ENCODE measurements around the gene GOLGA6L22.
"Not testable (repeated sequence)": the region's sequence is repeated elsewhere in the genome, so short reads cannot be mapped to it uniquely, and the experiment has no call there.

The GOLGA6L22 gene, protein sequence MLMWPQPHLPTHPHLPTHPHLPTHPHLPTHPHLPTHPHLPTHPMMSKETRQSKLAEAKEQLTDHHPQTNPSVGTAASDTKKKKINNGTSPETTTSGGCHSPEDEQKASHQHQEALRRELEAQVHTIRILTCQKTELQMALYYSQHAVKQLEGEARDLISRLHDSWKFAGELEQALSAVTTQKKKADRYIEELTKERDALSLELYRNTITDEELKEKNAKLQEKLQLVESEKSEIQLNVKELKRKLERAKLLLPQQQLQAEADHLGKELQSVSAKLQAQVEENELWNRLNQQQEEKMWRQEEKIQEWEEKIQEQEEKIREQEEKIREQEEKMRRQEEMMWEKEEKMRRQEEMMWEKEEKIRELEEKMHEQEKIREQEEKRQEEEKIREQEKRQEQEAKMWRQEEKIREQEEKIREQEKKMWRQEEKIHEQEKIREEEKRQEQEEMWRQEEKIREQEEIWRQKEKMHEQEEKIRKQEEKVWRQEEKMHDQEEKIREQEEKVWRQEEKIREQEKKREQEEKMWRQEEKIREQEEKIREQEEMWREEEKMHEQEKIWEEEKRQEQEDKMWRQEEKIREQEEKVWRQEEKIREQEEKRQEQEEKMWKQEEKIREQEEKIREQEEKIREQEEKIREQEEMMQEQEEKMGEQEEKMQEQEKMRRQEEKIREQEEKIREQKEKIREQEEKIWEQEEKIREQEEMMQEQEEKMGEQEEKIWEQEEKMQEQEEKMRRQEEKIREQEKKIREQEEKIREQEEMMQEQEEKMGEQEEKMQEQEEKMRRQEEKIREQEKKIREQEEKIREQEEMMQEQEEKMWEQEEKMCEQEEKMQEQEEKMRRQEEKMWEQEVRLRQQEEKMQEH

DNA sequence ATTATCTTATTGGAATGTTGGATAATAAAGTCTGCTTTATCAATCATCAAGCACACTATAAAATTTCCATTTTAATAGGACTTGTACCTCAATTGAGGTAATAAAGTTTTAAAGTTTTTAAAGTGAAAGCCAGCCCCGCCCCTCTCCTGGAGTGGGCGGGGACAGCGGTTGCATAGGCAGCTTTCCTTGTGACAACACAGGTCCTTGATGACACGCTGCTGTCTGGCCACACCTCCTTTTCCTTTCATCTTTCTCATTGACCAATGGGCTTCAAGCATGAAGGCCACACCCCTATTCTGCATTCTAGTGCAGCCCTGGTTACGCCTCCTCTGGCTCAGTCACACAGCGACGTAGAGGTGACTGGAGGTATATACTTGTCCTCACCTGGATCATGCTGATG lies at the start of gene GOLGA6L22:
GOLGA6L22 (plus strand) TSS at position 301 of the 400 bp plus-strand sequence; CDS start at position 392, 91 bp downstream.
- DNase-seq, result not testable (repeated sequence)

DNA sequence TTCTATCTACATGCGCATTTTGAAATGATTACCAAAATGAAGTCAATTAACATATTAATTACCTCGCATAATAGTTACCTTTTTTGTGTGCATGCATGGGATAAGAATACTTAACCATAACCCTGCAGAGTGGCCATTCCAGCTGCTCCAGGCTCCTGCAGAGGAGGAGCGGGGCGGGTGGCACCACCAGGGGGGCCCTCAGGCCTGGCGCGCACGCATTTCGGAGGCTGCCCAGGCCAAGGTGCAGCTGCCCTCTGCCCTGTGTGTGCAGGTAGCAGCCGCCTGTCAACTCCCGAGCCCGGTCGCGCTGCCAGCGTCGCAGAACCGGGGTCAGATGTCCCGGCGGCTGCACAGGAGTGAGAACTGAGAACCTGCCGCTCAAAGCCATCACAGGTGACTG lies 41.4 kb upstream of the GOLGA6L22 start:
- DNase-seq, result not testable (repeated sequence)

DNA sequence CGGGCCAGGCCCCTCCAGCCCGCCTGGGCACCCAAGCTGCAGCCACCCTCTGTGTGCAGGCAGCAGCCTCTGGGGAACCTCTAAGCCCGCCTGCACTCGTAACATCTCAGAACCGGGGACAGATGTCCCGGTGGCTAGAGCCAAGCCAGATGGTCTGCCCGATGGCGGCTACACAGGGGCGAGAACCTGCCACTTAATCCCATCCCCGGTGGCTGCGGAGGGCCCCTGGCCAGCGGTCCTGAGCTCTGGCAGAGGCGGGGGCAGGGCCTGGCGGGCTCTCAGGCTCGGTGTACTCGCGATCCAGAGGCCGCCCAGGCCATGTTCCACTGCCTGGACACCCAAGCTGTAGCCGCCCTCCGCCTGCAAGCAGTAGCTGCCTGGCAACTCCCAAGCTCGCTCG lies 40.9 kb upstream of the GOLGA6L22 start:
- DNase-seq, result not testable (repeated sequence)

DNA sequence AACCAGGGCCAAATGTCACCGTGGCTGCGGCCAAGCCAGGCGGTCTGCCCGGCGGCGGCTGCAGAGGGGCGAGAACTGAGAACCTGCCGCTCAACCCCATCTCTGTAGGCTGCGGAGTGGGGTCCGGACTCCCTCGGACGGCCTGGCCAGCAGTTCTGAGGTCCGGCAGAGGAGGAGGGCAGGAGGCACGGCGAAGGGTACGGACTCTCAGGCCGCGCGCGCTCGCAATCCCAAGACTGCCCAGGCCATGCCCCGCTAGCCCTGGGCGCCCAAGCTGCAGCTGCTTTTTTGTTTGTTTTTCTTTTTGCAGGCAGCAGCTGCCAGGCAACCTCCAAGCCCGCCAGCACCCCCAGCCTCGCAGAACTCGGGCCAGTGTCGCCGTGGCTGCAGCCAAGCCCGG lies 40.5 kb upstream of the GOLGA6L22 start:
- DNase-seq, result not testable (repeated sequence)

DNA sequence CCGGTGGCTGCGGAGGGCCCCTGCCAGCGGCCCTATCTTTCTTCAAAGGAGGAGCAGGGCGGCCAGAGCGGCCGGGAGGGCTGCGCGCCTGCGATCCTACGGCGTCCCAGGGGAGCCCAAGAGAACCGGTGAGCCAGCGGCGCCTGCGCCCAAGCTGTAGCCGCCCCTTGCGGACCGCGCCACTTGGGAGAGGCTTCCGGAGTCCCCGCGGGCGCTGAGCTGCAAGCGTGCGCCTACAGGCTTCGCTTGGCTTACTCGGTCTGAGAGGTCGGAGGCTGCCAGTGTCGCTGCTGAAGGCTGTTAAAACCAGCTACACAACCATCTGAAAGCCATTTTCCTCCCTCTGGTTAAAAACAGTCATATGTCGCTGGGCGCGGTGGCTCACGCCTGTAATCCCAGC lies 40.0 kb upstream of the GOLGA6L22 start:
- not testable (repeated sequence) for DNase-seq

DNA sequence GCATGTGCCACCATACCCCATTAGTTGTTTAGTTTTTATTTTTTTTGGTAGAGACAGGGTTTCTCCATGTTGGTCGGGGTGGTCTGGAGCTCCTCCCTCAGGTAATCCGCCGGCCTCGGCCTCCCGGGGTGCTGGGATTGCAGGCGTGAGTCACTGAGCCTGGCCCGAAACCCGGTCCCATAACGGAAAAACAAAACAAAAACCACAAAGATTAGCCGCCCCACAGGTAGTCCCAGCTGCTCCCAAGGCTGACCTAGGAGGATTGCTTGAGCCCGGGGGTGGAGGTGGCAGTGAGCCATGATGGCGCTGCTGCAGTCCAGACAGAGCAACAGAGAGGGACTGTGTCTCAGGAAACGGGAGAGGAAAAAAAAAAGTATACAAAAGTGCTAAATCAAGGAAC lies 38.4 kb upstream of the GOLGA6L22 start:
- DNase-seq, result not testable (repeated sequence)

DNA sequence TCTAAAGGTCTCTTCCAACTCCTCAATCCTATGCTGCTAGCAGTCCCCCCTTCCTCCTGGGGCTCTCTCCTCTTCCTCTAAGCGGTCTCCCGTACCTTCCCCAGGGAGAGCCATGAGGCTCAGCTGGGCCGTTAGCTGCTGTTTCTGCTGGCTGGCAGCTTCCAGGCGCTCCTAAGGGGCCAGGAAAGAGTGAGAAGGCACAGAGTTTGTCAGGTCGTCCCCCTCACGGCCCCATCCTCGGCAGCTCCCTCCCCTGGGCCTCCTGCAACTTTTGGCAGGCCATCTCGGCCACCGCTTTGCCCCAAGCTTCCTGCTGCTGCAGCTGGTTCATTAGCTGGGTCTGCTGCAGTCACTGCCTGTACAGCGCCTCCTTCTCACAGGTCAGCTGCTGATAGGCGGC lies 29.3 kb upstream of the GOLGA6L22 start:
- not testable (repeated sequence) for DNase-seq

DNA sequence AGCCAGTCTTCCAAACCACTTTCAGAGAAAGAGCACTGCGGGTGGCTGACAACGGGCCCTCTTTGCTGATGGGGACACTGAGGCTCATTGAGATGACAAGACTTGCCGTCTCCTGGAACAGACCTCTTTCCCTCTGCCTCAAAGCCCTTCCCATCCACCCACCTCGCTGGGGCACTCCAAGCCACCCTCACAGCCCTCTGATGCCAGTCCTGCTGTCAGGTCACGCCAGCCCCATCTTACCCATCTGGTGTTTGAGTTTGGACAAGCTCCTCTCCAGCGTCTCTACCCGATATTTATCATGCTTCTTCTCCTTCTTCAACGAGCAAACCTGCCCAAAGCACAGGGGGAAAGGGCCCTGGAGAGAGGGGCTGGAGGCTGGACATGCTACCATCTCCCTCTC lies 27.0 kb upstream of the GOLGA6L22 start:
- not testable (repeated sequence) for DNase-seq

DNA sequence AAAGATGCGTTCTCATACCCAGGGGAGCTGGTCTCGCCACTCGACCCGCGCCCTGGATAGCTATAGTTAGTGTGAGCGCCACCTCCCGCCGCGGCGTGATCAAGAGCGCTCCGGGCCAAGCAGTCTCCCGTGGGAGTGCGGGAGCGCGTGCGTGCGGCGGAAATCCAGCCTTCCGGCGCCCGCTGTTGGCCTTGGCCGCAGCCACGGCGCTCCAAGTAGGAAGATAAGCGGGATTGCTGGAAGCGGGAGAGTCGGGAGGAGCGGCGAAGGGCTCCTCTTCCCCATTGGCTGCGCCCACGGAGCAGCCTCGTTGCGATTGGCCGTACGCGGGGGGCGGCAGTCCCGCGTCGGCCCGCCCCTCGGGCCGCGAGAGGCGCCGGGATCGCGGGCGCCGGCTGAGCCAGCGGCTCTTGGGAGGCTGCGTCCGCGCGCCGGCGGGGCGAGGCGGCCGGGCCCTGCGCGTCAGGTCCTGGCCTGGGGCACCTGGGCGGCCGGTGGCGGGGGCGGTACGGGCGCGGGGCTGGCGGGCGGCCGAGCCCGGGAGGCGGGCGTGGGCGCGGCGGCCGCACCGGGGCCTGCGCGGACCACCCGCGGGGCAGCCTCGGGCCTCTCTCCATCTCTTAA lies 35.9 kb downstream of the GOLGA6L22 start:
- not testable (repeated sequence) for DNase-seq

DNA sequence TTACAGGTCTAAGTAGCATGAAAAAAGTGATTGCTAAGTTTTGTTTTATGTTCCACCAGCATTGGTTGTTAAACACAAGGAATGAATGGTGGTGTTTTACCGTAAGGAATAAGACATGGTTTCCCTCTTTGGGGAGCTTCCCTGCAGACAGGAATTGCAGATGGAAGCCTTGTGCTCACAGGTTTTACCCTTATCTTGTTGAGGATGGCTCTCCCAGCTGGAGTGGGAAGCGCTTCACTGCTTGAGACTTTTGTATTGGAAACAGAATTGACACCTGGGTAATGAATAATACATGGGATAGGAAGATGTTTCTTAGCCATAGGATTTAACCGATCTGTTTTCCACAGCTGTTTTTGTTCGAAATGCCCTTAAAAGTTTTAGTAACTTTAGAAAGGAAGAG lies 38.5 kb downstream of the GOLGA6L22 start:
- not testable (repeated sequence) for DNase-seq

DNA sequence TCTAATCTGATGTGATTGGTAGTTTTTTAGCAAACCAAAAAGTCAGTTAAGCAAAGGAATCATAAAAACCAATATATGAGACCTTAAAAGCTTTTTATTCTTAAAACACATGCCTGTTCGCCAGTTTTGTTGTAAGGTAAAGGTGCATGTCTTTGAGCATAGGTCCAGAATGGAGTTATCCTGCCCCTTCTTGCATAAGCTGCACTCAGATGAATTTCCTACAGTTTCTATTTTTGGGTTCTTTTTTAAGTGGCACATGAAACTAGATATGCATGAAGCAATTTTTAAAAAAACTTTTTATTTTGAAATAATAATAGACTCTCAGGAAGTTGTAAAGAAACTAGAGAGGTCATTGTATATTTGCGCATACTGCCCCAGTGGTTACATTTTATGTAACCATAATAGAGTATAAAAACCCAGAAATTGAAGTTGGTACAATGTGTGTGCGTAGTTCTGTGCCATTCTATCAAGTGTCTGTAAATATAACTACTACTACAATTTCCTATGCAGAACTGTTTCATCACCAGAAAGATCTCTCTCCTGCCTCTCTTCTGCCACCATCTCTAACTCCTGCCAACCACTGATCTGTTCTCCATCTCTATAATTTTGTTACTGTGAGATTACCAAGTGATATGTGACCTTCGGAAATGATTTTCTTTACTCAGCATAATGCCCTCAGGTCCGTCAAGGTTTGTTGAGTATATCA lies 39.7 kb downstream of the GOLGA6L22 start:
- not testable (repeated sequence) for DNase-seq

DNA sequence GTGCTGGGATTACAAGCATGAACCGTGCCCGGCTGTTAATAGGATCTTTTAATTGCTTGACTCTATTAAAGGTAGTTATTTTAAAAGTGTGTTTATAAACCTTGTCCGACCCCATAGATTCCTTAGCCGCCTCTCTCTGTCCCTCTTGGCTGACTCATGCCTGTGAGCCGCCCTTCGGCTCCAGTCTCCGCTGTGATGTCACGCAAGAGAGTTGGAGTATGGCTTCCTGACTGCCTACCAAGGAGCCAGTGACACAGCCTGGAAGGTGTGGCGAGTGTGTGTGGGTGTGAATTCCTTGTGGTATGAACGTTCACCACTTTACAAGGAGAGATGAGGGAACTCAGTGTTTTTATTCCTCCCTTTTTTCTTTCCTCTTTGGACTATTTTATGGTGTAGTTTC lies 43.6 kb downstream of the GOLGA6L22 start:
- not testable (repeated sequence) for DNase-seq

DNA sequence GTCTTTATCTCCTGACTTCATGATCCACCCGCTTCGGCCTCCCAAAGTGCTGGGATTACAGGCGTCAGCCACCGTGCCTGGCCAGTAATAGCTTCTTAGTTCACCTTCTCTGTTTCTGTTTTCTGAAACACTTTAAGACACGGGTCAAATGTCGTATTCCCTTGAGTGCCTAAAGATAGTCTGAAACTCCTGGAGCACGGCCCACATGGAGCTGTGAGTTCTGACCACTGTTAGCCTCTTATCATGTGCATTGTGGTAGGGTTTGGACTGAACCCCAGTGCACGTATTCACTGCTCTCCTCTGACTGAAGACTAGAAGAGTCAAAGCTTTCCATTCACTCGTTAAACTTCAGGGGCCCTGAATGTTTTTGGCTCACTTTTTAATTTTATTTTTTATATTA lies 48.3 kb downstream of the GOLGA6L22 start:
- DNase-seq, result not testable (repeated sequence)

DNA sequence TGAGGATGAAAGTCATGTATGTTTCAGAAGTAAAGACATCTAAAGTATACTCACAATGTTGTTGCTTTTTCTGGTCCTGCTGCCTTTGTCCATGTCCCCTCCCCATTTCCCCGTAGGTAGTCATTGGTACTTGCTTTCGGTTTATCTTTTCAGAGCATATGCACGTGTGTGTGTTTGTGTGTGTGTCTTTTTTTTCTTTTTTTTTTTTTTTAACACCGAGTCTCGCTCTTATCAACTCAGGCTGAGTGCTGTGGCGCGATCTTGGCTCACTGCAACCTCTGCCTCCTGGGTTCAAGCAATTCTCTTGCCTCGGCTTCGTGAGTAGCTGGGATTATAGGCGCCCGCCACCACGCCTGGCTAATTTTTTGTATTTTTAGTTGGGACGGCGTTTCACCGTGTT lies 57.4 kb downstream of the GOLGA6L22 start:
- DNase-seq, result not testable (repeated sequence)

All from NCI-H82 (cell line).